Epithelial cell of esophagus (primary cell): ENCODE measurements around the gene USP49.

Experiments
- DNase-seq: peaks from one replicate; pipeline ENCODE4 v3.0.0; 2010; ENCODE audit warnings: low read depth
- H3K4me3 ChIP-seq: 2 replicates; pipeline ENCODE4 v1.5.1; 2011; ENCODE audit warnings: mild to moderate bottlenecking, low read length, control low read depth
- CTCF ChIP-seq: IDR thresholded peaks from 2 replicates; pipeline ENCODE4 v1.5.1; 2011; ENCODE audit warnings: low read depth, mild to moderate bottlenecking, low read length, control low read depth, inconsistent platforms; ENCODE audit not compliant: insufficient read depth; ENCODE audit errors: missing control alignments

The USP49 gene

GRCh38 chr6:41763470-41763869 is 131.7 kb downstream of the USP49 start:
- DNase-seq, result no peak
- no peak for TF ChIP-seq CTCF
- no peak overlapping the region for H3K4me3 ChIP-seq

- no peak overlapping the region for H3K4me3 ChIP-seq
- no peak for DNase-seq
- TF ChIP-seq CTCF, result no peak
Measured at GRCh38 chr6:41759905-41760579, 135.1 kb downstream of the USP49 start.

- no peak for DNase-seq
- H3K4me3 ChIP-seq, result no peak overlapping the region
- no peak for TF ChIP-seq CTCF
Measured at GRCh38 chr6:41759106-41759904, 135.9 kb downstream of the USP49 start.

- no peak for TF ChIP-seq CTCF
- H3K4me3 ChIP-seq, result no peak overlapping the region
- DNase-seq, result no peak
Measured at GRCh38 chr6:41758641-41759035, 136.5 kb downstream of the USP49 start.

GRCh38 chr6:41757931-41758640 is 137.1 kb downstream of the USP49 start:
- H3K4me3 ChIP-seq, result no peak overlapping the region
- TF ChIP-seq CTCF, result no peak
- DNase-seq, result no peak

- DNase-seq, result no peak
- TF ChIP-seq CTCF, result no peak
- no peak overlapping the region for H3K4me3 ChIP-seq
Measured at GRCh38 chr6:41757271-41757670, 137.9 kb downstream of the USP49 start.

GRCh38 chr6:41756354-41756753 is 138.8 kb downstream of the USP49 start:
- no peak for DNase-seq
- no peak overlapping the region for H3K4me3 ChIP-seq
- no peak for TF ChIP-seq CTCF
